HG02938 (cell line): ENCODE measurements around the gene NPBWR2.
"Not testable (repeated sequence)": the region's sequence is repeated elsewhere in the genome, so short reads cannot be mapped to it uniquely, and the experiment has no call there.

Experiments
- ATAC-seq: cut with Tn5 transposase; IDR thresholded peaks from one replicate; pipeline ENCODE4 v1.9.1; 2021; ENCODE audit warnings: mild to moderate bottlenecking, moderate library complexity; ENCODE audit not compliant: unreplicated experiment

NPBWR2 gene

DNA sequence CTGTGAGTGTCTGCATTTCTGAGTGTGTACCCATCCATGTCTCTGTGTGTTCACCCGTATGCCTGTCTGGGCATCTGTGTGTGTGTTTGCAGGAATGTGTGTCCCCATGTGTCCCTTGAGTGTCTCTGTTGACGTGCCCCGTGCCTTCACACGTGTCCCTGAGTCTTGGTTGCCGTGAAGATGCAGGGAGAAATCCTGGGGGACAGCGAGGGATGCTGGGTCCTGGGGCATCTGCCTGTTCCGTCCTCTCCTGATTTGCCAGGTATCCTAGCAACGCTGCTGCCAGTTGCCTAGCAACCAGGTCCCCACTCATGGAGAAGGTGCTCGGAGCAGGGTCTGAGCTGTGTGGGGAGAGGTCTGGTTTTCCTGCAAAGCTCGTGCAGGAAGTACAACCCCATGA, 17.2 kb downstream of the NPBWR2 start:
- ATAC-seq, result no peak

DNA sequence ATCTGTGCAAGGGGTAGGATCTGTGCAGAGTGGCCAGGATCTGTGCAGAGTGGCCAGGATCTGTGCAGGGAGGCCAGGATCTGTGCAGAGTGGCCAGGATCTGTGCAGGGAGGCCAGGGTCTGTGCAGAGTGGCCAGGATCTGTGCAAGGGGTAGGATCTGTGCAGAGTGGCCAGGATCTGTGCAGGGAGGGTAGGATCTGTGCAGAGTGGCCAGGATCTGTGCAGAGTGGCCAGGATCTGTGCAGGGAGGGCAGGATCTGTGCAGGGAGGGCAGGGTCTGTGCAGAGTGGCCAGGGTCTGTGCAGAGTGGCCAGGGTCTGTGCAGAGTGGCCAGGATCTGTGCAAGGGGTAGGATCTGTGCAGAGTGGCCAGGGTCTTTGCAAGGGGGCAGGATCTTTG, 18.8 kb downstream of the NPBWR2 start:
- ATAC-seq, result not testable (repeated sequence)

- not testable (repeated sequence) for ATAC-seq
These were observed 20.0 kb downstream of the NPBWR2 start for GRCh38 chr20:64087226-64087825.

DNA sequence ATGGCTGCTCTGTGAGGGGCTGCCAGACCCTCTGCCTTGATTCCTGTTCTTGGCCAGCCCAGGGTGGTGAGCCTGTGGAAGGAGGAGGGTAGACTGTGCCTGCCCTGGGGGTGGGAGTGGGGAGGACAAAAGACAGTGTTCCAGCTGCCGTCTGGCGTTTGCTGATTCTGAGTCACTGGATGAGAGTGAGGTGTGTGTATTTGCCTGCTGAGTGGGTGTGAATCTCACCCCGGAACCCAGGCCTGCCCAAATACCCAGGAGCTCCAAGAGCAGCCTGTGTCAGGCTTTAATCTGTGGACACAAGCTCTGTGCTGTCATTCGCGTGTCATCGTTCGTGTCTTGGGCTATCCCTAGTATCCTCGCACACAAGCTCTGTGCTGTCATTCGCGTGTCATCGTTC, 20.6 kb downstream of the NPBWR2 start:
- ATAC-seq, result no peak

GRCh38 chr20:64084685-64085152, 22.6 kb downstream of the NPBWR2 start:
- ATAC-seq, result no peak

GRCh38 chr20:64083804-64084684, 23.3 kb downstream of the NPBWR2 start, which contains the start of gene LKAAEAR1:
TSS of gene LKAAEAR1 (minus strand) at chr20:64084398. CDS start at chr20:64084219, 179 bp downstream.
- no peak for ATAC-seq

GRCh38 chr20:64083378-64083803, 24.0 kb downstream of the NPBWR2 start:
- ATAC-seq, result no peak

- no peak for ATAC-seq
These were observed 24.5 kb downstream of the NPBWR2 start for GRCh38 chr20:64082820-64083377.

DNA sequence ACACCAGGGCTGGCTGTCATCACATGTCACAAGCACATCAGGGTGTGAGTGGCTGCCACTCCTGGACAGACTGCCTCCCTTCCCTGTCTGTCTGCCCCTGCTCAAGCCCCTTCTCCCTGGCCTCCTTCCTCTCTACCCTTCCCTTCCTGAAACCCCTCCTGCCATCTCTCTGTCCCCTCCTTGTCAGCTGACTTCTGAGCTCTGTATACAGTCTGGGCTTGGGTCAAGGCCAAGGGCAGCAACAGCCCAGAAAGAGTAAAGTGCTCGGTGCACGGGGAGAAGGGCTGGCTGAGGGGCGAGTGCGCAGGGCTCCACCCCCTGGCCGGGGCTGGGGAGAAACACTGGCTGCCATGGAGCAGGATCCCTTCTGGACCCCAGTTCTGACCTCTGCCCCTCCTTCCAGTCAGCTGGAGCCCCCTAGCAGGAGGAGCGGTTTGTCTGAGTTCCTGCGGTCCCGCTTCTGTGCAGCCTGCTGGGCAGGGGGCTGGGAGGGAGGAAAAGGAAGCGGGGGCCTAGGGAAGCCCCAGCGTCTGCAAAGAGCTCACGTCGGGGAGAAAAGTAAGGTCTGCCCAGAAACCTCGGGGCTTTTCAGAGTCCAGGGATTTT, 25.1 kb downstream of the NPBWR2 start:
- no peak for ATAC-seq

GRCh38 chr20:64081624-64081964, 25.8 kb downstream of the NPBWR2 start:
- no peak for ATAC-seq

DNA sequence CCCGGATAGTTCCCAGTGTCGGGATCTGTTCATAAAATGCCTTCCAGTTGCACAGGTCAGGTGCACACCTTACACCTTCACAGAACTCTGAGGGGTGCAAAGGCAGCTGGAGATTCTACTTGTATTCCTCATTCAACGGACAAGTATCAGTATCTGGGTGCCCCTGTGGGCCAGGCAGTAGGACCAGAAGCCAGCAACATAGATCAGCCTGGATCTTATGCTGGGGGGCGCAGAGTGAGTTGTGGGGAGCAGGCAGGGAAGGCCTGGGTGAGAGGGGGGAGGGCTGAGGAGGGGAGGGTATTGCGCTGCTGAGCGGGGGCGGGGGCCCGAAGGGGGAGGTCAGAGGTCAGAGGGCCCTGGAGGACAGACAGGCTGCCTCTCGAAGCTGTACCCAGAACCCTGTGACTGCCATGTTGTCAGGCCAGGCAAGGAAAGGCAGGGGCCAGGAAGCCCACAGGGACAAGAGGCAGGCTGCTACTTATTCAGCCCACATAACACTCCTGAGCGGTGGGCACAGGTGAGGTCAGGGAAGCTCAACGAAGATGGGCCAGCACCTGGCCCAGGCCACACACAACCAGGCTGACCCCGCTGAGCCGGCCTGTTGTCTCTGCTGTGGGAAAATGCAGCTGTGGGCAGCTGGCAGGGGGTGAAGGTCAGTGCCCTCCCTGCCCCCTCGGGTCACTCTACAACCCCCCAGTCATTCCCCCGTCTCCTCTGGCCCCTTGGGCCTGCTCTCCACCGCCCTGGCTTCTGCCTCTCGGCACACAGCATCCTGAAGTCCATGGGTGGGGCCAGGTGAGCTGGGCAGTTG, 26.3 kb downstream of the NPBWR2 start:
- ATAC-seq, result no peak

DNA sequence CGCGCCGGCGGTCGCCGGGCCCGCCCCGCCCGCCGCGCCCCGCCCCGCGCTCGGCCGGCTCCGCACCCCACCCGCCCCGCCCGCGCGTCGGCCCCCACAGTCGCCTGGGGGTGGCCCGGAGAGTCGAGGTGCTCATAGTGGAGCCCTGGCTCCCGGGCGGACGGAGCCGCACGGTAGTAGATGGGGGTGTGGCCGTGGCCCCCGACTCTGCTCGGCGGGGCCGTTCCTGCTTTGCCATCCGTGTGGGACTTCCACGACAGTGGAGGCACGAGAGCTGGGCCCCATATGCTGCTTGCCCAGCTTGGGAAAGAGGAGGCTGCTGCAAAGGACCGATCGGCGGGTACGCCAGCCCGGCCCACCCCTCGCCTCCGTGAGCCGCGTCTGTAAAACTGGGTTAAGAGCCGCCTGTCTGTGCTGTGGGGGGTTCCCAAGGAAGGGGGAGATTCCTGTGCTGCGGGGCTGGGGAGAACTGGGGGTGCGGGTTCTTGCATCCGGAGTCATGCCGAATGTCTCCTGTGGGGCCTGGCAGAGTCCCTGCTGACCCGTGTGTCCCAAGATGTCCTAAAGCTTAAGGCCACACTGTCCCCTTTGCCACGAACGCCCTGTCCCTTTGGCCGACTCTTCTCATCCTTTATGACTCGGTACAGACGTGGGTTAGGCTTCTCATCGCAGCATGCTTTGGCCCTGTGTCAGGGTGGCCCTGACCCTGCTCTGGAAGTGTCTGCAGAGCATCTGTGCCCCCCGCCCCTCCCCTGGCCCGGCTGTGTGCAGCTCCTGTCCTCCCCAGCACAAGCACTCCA, 27.2 kb downstream of the NPBWR2 start, which contains the start of gene OPRL1:
Gene OPRL1 (plus strand): TSS at position 70 of the 800 bp plus-strand sequence. CDS start 12,639 bp downstream, outside the sequence.
- no peak for ATAC-seq

- no peak for ATAC-seq
These were observed 27.9 kb downstream of the NPBWR2 start, which contains the start of gene RGS19 for GRCh38 chr20:64079273-64080012. TSS of gene RGS19 (minus strand) at chr20:64079518. CDS start at chr20:64076886, 2,632 bp downstream.

DNA sequence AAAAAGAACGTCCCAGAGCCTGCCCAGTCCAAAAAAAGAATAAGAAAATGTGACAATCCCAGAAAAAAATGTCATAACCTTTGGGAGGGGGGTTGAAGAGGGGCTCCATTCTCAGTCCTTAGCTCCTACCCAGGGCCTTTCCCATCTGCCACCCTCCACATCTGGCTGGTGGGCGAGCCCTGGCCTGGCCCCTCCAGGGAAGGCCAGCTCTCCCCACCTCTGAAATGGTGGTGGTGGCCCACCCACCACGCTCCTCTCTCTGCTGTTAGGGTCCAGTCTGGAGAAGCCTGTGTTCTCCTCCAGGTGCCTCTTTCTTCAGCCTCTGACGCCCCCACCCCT, 28.5 kb downstream of the NPBWR2 start:
- no peak for ATAC-seq

DNA sequence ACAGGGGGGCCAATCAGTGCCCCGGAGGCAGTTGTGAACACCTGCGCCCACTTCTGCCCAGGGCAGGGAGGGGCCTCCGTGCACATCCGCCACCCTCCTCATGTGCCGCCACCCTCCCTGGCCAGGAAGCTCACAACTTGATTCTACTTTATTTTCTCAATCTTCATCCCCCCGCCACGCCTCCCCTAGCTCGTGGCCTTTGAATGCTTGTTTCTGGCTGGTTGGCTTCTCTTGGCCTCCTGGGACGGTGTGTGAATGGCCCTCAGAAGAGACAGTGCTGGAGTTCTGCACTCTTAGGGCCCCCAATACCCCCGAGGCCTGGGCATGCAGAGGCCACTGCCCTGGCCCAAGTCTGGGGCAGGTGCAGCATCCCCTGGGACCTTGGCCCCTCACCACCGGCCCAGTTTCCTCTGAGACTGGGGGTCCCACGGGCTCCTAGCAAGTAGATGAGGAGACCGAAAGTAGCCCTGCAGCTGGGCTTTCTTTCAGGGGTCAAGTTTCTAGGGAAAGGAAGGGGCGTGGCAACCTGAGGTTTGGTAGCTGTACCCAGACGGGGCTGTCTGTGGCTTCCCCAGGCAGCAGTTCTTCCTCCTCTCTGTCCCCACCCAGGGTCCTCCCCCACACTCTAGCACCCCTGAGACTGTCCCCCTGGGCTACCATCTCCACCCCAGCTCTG, 29.4 kb downstream of the NPBWR2 start:
- ATAC-seq, result no peak

DNA sequence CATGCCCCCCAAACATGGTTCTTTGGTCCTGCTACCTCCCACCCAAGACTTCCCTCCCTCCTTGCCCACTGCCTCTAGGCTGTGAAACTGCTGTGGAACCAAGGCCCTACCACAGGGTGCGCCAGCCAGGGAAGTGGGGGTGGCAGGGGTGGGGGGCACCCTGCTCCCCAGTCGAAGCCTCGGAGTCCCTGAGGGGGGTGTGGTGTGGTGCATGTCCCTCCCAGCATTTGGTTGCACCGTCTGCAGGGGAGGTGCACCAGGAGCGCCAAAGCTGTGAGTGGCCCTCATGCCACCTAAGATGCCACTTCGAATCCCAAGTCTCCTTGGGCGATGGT, 29.9 kb downstream of the NPBWR2 start:
- ATAC-seq, result no peak

DNA sequence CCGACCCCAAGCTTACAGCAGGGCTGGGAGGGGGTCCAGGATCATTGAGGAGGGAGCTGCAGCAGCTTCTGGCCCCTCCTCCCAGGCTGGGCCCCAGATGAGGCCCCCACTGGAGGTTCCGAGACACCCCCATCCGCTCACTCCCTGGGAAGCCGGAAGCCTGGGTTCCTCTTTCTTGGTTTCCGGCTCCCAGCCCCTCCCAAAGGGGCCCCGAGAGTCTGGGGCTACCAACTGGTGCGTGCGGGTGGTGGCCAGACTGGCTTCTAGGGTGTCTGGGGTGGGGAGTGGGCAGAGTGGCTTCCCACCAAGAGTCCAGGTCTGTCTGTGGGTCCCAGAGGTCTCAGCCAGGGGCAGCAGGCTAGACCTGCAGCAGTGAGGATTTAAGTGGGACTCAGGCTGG, 30.3 kb downstream of the NPBWR2 start:
- no peak for ATAC-seq
